M059J (cell line): ENCODE results near the gene TIMM44. TPM values are rescaled to one million over a fixed set of nuclear protein-coding genes. Genes with fewer than 3 reads are reported as not detected.

Experiments
- DNase-seq: peaks from one replicate; pipeline ENCODE4 v3.0.0-alpha.2; 2012; ENCODE audit warnings: low read depth
- total RNA-seq: library from RNA; depleted of rRNA; stranded (reverse); fragments of >200 nt; shearing (Covaris generic); gene quantifications from 2 replicates; pipeline ENCODE4 v1.2.3, GENCODE V29; 2014

Gene TIMM44
- total RNA-seq, 1 experiment from 2014 or later = 57.6 TPM

GRCh38 chr19:7947939-7948338, 4.5 kb upstream of the TIMM44 start:
- DNase-seq = peak; percentile 31

GRCh38 chr19:7944177-7944761, 803 bp upstream of the TIMM44 start:
- peak; percentile 86 for DNase-seq

- peak; percentile 12 for DNase-seq
Measured at GRCh38 chr19:7942981-7943443, 454 bp downstream of the TIMM44 start.

- no peak for DNase-seq
Measured at GRCh38 chr19:7941895-7942596, 1.4 kb downstream of the TIMM44 start.

GRCh38 chr19:7940841-7941240, 2.6 kb downstream of the TIMM44 start:
- DNase-seq = no peak

GRCh38 chr19:7934766-7935165, 8.7 kb downstream of the TIMM44 start:
- DNase-seq = no peak

GRCh38 chr19:7933828-7934725, 9.4 kb downstream of the TIMM44 start:
- DNase-seq = no peak

GRCh38 chr19:7933411-7933810, 10.1 kb downstream of the TIMM44 start:
- no peak for DNase-seq

GRCh38 chr19:7932930-7933300, 10.6 kb downstream of the TIMM44 start:
- DNase-seq = no peak

- no peak for DNase-seq
Measured at GRCh38 chr19:7932276-7932929, 11.1 kb downstream of the TIMM44 start.

- DNase-seq = no peak
Measured at GRCh38 chr19:7931221-7932061, 12.0 kb downstream of the TIMM44 start.

- no peak for DNase-seq
Measured at GRCh38 chr19:7930765-7931164, 12.7 kb downstream of the TIMM44 start.

GRCh38 chr19:7930030-7930429, 13.4 kb downstream of the TIMM44 start:
- peak; percentile 62 for DNase-seq

- peak; percentile 91 for DNase-seq
Measured at GRCh38 chr19:7928741-7929701, 14.4 kb downstream of the TIMM44 start.

- DNase-seq = no peak
Measured at GRCh38 chr19:7928334-7928706, 15.1 kb downstream of the TIMM44 start.

GRCh38 chr19:7927605-7928333, 15.7 kb downstream of the TIMM44 start:
- no peak for DNase-seq

- no peak for DNase-seq
Measured at GRCh38 chr19:7926727-7927604, 16.5 kb downstream of the TIMM44 start.

GRCh38 chr19:7926021-7926726, 17.3 kb downstream of the TIMM44 start, which contains the start of gene CTXN1:
TSS of gene CTXN1 (minus strand) at chr19:7926135. CDS start at chr19:7925538, 597 bp downstream.
- DNase-seq = peak; percentile 34
